Activated naive CD4-positive, alpha-beta T cell treated with anti-CD3 and anti-CD28 coated beads, Interleukin-2, amount 10 ng/mL, durations not matched to agents 5 hours and 36 hours (primary cell): ENCODE data around the gene RAD23B. TPM values are rescaled to one million over a fixed set of nuclear protein-coding genes. Genes with fewer than 3 reads are reported as not detected.

Source experiments
- total RNA-seq, 2 experiments: library from RNA; stranded (reverse); gene quantifications; one replicate each; pipeline ENCODE4 v1.2.3, GENCODE V29; 2021

Gene RAD23B
- 10 to 100 TPM; 86.1 to 86.5 TPM for total RNA-seq

DNA sequence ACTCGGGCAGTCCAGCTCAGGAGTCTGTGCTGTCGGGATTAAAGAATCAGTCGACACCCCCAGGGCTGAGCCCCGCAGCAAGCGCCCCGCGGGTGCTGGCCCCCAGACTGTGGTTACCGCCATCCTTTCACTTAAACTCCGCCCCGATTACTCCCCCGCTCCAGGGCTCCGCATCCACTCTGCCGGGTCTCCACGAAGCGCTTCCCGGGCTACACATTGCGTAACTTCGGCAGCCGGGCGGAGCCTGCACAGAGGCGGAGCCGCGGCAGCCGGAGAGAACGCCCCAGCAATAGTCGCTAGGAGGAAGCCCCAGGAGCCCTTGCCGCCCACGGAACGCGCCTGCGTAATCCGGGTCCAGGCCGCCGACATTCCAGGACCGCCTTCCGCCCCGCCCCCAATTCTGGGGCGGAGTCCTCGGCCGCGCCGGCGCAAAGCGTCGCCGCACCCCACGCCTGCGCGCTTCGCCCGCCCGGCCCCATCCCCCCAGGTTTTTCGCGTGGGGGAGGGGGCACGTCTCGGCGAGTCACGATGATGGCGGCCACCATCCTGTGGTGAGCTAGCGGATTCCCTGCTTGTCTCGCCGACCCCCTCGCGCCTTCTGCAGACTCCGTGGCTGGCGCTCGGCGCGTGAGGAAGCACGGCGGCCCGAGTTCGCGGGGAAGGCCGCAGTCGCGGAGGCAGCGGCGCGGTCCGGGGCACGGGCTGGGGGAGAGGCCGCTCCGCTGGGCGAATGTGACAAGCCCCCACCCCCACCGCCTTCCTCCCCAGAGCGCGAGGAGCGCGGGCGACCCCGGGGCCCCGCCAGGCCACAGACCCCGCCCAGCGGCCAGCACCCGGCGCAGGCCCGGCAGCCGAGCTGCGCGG lies at the start of gene RAD23B:
TSS of gene RAD23B (plus strand) at position 521 of the 864 bp plus-strand sequence. CDS start 351 bp downstream, outside the sequence.

Other genes with a start within 250 kb of the RAD23B start
- under 1 TPM in 1 of 2 experiments, not detected in 1; 0.28 TPM for gene KLF4, start 206.5 kb downstream of the RAD23B start, total RNA-seq